GM19467 (cell line): Measurements from ENCODE around the gene EIF2S1.

ENCODE experiments used
- ATAC-seq: cut with Tn5 transposase; IDR thresholded peaks from one replicate; pipeline ENCODE4 v1.9.1; 2021; ENCODE audit warnings: mild to moderate bottlenecking, moderate library complexity; ENCODE audit not compliant: unreplicated experiment

The EIF2S1 gene

GRCh38 chr14:67432050-67432564 is 72.0 kb downstream of the EIF2S1 start:
- ATAC-seq = no peak

GRCh38 chr14:67435603-67436002 is 75.5 kb downstream of the EIF2S1 start:
- ATAC-seq = no peak
